ENCODE measurements around the gene CALHM5. TPM values are rescaled to one million over a fixed set of nuclear protein-coding genes. Genes with fewer than 3 reads are reported as not detected.

Gene CALHM5
- total RNA-seq, 1 donor from 2014 or later = 1.8 TPM

GRCh38 chr6:116522896-116523295 lies 11.5 kb downstream of the CALHM5 start:
- Mint-ChIP-seq H3K27me3 (ENCODE audit: low read depth, unreplicated experiment) (no peaks in the 10 kb centered on the region), H3K36me3 (ENCODE audit: low read depth, unreplicated experiment) (no peaks in the 10 kb centered on the region), H3K4me3 (ENCODE audit: unreplicated experiment) (no peak overlapping the region), H3K9me3 (ENCODE audit: unreplicated experiment) (peaks cover 4% of the 10 kb centered on the region), H3K4me1 (ENCODE audit: low read depth, unreplicated experiment) (peaks cover 2% of the 10 kb centered on the region), H3K27ac (ENCODE audit: unreplicated experiment) (no peak overlapping the region)
- no peak for FAIRE-seq
- H3K9me3 ChIP-seq (ENCODE audit: insufficient read depth, low read depth, low read length) = no peaks in the 10 kb centered on the region
- no peaks in the 10 kb centered on the region for H3K4me1 ChIP-seq (ENCODE audit: insufficient read depth, low read length)
- H2AFZ ChIP-seq (ENCODE audit: low read depth, low read length) = no peak overlapping the region
- H3K79me2 ChIP-seq (ENCODE audit: insufficient read depth, low read length) = no peaks in the 10 kb centered on the region
- no peaks in the 10 kb centered on the region for H4K20me1 ChIP-seq (ENCODE audit: insufficient read depth, low read length)
- no peaks in the 10 kb centered on the region for H3K27me3 ChIP-seq (ENCODE audit: insufficient read depth, low read length)
- no peak overlapping the region for H3K4me2 ChIP-seq (ENCODE audit: low read length)
- no peak overlapping the region for H3K4me3 ChIP-seq (ENCODE audit: insufficient read depth, low read depth, low read length)
- DNase-seq (ENCODE audit: low read depth) = no peak
- H3K27ac ChIP-seq (ENCODE audit: low read depth, low read length) = no peak overlapping the region
- TF ChIP-seq EZH2 (IDR thresholded peaks at IDR 0.05; ENCODE audit: insufficient read depth, low read length) = no peak
- TF ChIP-seq, protein P1, sequence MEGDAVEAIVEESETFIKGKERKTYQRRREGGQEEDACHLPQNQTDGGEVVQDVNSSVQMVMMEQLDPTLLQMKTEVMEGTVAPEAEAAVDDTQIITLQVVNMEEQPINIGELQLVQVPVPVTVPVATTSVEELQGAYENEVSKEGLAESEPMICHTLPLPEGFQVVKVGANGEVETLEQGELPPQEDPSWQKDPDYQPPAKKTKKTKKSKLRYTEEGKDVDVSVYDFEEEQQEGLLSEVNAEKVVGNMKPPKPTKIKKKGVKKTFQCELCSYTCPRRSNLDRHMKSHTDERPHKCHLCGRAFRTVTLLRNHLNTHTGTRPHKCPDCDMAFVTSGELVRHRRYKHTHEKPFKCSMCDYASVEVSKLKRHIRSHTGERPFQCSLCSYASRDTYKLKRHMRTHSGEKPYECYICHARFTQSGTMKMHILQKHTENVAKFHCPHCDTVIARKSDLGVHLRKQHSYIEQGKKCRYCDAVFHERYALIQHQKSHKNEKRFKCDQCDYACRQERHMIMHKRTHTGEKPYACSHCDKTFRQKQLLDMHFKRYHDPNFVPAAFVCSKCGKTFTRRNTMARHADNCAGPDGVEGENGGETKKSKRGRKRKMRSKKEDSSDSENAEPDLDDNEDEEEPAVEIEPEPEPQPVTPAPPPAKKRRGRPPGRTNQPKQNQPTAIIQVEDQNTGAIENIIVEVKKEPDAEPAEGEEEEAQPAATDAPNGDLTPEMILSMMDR (IDR thresholded peaks at IDR 0.05; ENCODE audit: insufficient read depth, low read depth, low read length) = no peak
- no peaks in the 10 kb centered on the region for H3K36me3 ChIP-seq (ENCODE audit: insufficient read depth, low read length)
- no peak overlapping the region for H3K9ac ChIP-seq (ENCODE audit: low read length)

DNA sequence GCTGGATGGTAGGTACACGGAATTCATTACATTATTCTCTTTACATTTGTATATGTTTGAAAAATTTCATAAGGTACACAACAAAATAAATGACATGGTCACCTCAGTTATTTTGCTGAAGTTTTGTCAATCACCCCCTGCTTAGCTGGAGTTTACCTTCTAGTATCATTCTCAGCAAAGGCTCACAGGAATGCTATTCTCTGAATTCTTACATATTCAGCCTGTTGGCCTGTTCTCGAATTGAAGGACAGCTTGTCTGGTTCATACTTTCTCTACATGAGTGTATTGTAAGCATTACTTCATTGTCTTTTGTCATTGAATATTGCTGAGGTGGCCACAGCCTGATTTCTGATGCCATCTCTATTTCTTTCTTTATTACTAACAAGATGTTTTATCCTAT lies 12.8 kb downstream of the CALHM5 start:
- TF ChIP-seq, protein P1 (IDR thresholded peaks at IDR 0.05; ENCODE audit: insufficient read depth, low read depth, low read length) = no peak
- TF ChIP-seq EZH2 (IDR thresholded peaks at IDR 0.05; ENCODE audit: insufficient read depth, low read length) = no peak
- Mint-ChIP-seq H3K4me1 (ENCODE audit: low read depth, unreplicated experiment) (peaks cover 12% of the 10 kb centered on the region), H3K27ac (ENCODE audit: unreplicated experiment) (no peak overlapping the region), H3K4me3 (ENCODE audit: unreplicated experiment) (no peak overlapping the region), H3K36me3 (ENCODE audit: low read depth, unreplicated experiment) (no peaks in the 10 kb centered on the region), H3K9me3 (ENCODE audit: unreplicated experiment) (peaks cover 4% of the 10 kb centered on the region), H3K27me3 (ENCODE audit: low read depth, unreplicated experiment) (no peaks in the 10 kb centered on the region)
- peak; percentile 70 for FAIRE-seq
- no peaks in the 10 kb centered on the region for H3K79me2 ChIP-seq (ENCODE audit: insufficient read depth, low read length)
- no peaks in the 10 kb centered on the region for H3K36me3 ChIP-seq (ENCODE audit: insufficient read depth, low read length)
- peaks cover 9% of the 10 kb centered on the region for H3K4me1 ChIP-seq (ENCODE audit: insufficient read depth, low read length)
- H4K20me1 ChIP-seq (ENCODE audit: insufficient read depth, low read length) = no peaks in the 10 kb centered on the region
- no peak for DNase-seq (ENCODE audit: low read depth)
- H3K9ac ChIP-seq (ENCODE audit: low read length) = no peak overlapping the region
- no peak overlapping the region for H3K4me3 ChIP-seq (ENCODE audit: insufficient read depth, low read depth, low read length)
- no peak overlapping the region for H3K27ac ChIP-seq (ENCODE audit: low read depth, low read length)
- H3K27me3 ChIP-seq (ENCODE audit: insufficient read depth, low read length) = no peaks in the 10 kb centered on the region
- H2AFZ ChIP-seq (ENCODE audit: low read depth, low read length) = no peak overlapping the region
- no peak overlapping the region for H3K4me2 ChIP-seq (ENCODE audit: low read length)
- no peaks in the 10 kb centered on the region for H3K9me3 ChIP-seq (ENCODE audit: insufficient read depth, low read depth, low read length)

DNA sequence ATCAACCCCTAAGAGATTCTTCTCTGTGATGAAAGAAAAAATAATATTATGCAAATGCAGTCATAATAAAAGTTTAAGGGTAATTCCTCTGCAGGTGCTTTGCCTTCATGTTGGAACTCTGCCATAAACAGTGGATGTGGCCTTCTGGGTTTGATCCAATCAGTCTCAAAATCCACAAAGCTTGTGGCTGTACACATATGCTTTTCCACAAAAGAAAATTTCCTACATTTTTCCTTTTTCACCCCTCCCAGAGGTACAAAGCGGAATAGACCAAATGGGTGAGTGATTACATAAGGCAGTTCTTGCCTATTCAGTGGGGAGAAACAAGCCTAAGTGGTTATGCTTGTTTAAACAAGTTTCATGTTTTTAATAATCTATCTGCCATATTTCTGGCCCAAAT lies 16.7 kb downstream of the CALHM5 start:
- no peak for DNase-seq (ENCODE audit: low read depth)
- Histone ChIP-seq H4K20me1 (ENCODE audit: insufficient read depth, low read length) (no peaks in the 10 kb centered on the region), H2AFZ (ENCODE audit: low read depth, low read length) (no peak overlapping the region), H3K36me3 (ENCODE audit: insufficient read depth, low read length) (no peaks in the 10 kb centered on the region), H3K27ac (ENCODE audit: low read depth, low read length) (no peak overlapping the region), H3K9ac (ENCODE audit: low read length) (no peak overlapping the region), H3K9me3 (ENCODE audit: insufficient read depth, low read depth, low read length) (no peaks in the 10 kb centered on the region), H3K4me3 (ENCODE audit: insufficient read depth, low read depth, low read length) (no peak overlapping the region), H3K27me3 (ENCODE audit: insufficient read depth, low read length) (no peaks in the 10 kb centered on the region), H3K4me2 (ENCODE audit: low read length) (no peak overlapping the region), H3K4me1 (ENCODE audit: insufficient read depth, low read length) (peaks cover 18% of the 10 kb centered on the region), H3K79me2 (ENCODE audit: insufficient read depth, low read length) (no peaks in the 10 kb centered on the region)
- H3K27ac Mint-ChIP-seq (ENCODE audit: unreplicated experiment) = no peak overlapping the region
- no peaks in the 10 kb centered on the region for H3K36me3 Mint-ChIP-seq (ENCODE audit: low read depth, unreplicated experiment)
- no peak for TF ChIP-seq EZH2 (IDR thresholded peaks at IDR 0.05; ENCODE audit: insufficient read depth, low read length)
- TF ChIP-seq, protein P1 (IDR thresholded peaks at IDR 0.05; ENCODE audit: insufficient read depth, low read depth, low read length) = no peak
- H3K27me3 Mint-ChIP-seq (ENCODE audit: low read depth, unreplicated experiment) = no peaks in the 10 kb centered on the region
- H3K4me3 Mint-ChIP-seq (ENCODE audit: unreplicated experiment) = no peak overlapping the region
- no peak for FAIRE-seq
- no peaks in the 10 kb centered on the region for H3K9me3 Mint-ChIP-seq (ENCODE audit: unreplicated experiment)
- peaks cover 26% of the 10 kb centered on the region for H3K4me1 Mint-ChIP-seq (ENCODE audit: low read depth, unreplicated experiment)
